GM19452 (cell line): ENCODE data around the gene PPP1R18.
"Not testable (repeated sequence)": the region's sequence is repeated elsewhere in the genome, so short reads cannot be mapped to it uniquely, and the experiment has no call there.

Experiments
- ATAC-seq: cut with Tn5 transposase; IDR thresholded peaks from one replicate; pipeline ENCODE4 v1.9.1; 2021; ENCODE audit not compliant: unreplicated experiment

PPP1R18 gene

GRCh38 chr6:30720738-30721197 lies 34.3 kb upstream of the PPP1R18 start:
- no peak for ATAC-seq

- peak; percentile 40 for ATAC-seq
Observed at GRCh38 chr6:30719791-30720737, 33.6 kb upstream of the PPP1R18 start, which contains the start of gene TUBB. Gene TUBB, plus strand, starts transcription at chr6:30720352. Its CDS starts 155 bp downstream, at chr6:30720507.

DNA sequence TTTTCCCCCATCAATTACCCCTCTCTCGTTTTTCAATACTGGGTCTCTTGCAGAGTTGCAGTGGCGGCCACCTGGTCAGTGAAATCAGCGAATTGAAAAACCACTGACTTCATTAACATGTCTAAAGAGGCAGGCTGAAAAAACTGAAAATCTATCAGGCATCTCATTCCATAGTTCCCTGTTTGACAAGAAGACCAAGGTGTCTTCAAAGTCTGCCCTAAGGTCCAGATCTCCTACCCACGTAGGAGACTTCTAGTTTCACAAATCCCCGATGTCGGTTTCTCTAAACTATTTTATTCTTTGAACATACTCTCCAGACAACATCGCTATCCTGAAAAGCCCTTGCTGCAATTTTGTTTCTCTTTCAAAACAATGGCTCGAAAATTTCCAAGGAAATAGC lies 32.9 kb upstream of the PPP1R18 start:
- no peak for ATAC-seq

GRCh38 chr6:30717845-30718720 lies 31.6 kb upstream of the PPP1R18 start:
- not testable (repeated sequence) for ATAC-seq

DNA sequence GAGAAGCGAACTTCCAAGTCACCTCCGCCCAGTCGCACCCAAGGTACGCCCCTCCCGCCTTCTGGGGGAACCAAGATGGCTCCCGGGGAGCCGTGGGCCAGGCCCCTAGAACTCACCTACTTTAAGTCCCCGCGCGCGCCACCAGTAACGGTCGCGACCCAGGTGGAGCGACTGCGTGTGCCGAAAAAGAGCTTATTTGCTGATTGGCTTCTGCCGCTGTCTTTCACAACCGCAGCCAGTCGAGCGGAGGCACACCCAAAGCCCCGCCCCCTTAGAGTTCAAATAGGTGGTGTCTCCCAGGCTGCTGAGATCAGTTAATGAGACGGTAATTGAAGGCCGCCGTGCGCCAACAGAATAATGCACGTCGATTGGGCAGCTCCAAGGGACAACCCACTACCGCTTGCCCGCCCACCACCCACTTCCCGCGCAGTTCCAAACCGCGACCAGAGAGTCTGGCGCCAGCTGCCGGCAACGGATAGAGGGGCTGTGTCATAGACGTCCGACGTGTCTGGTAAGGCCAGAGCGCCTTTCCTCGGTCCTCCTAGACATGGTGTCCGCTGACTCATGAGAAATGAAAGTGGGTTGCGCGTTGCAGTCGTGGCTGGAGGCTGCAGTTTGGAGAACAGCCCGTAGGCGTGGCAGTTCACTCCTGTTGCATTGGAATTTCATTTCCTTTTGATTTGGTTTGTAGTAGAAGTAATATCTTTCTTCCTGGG lies 30.8 kb upstream of the PPP1R18 start, which contains the start of gene MDC1:
TSS of gene MDC1 (minus strand) at position 153 of the 716 bp plus-strand sequence. CDS start 2,106 bp downstream, outside the sequence.
- peak; percentile 58 for ATAC-seq

DNA sequence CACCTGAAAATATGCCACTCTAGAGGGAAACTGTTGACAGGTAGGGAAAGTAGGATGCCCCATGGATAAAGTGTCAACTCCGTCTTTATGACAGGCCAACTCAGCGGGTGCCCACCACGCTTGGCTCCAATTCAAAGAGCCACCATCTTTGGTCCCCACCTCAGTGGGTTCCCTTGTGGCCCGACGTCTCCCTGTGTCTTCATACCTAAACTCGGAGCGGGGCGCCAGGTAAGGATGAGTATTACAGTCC lies 30.4 kb upstream of the PPP1R18 start:
- ATAC-seq, result no peak

DNA sequence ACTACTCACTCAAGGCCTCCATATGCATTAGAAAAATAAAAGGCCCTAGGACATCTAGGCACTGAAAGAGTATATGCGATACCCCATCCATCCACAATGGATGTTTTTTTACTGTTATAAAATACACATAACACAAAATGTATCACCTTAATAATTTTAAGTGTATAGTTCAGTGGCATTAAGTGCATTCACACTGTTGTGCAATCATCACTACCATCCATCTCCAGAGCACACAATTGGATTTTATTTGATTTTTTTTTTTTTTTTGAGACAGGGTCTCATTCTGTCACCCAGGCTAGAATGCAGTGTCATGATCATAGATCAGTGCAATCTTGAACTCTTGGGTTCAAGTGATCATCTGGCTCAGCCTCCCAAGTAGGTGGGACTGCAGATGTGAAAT lies 27.8 kb upstream of the PPP1R18 start:
- ATAC-seq, result no peak

DNA sequence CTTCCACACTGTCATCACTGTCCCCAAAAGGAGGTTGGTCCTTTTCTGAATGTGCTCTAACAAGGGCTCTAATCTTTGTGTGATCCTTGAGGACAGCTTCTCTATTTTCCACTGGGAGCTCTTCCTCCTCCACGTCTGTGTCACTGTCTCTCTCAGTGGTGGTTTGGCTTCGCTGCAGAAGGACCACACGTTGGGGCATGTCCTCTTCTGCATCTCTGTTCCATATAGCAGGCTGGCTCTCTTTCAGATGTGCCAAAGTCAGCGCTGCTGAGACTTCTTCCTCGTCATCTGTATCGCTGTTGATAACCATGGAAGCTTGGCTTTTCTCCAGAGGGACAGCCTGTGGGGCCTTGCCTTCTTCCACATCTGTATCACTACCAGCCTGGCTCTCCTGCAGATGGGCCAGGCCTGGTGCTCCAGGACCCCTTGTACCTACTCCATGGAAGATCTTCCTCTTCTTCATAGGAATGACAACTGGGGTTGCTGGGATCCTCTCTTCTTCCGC lies 26.0 kb upstream of the PPP1R18 start:
- ATAC-seq, result no peak

- no peak for ATAC-seq
Observed at GRCh38 chr6:30711758-30712380, 25.4 kb upstream of the PPP1R18 start.

DNA sequence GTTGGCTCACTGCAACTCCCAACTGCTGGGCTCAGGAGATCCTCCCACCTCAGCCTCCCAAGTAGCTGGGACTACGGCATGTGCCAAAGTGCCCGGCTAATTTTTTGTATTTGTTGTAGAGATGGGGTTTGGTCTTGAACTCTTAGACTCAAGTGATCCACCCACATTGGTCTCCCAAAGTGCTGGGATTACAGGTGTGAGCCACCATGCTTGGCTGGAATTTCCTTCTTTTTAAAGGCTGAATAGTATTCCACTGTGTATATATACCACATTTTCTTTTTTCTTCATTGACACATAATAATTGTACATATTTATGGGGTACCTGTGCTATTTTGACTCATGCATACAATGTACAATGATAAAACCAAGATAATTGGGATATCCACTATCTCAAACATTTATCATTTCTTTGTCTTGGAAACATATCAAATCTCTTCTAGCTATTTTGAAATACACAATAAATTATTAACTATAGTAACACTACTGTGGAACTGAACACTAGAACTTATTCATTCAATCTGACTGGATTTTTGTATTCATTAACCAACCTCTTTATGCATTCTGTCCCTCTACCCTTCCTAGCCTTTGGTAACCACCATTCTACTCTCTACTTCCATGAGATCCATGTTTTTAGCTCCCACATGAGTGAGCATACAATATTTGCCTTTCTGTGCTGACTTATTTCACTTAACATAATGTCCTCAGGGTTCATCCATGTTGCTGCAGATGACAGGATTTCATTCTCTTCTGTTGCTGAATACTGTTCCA lies 22.8 kb upstream of the PPP1R18 start:
- ATAC-seq, result no peak

DNA sequence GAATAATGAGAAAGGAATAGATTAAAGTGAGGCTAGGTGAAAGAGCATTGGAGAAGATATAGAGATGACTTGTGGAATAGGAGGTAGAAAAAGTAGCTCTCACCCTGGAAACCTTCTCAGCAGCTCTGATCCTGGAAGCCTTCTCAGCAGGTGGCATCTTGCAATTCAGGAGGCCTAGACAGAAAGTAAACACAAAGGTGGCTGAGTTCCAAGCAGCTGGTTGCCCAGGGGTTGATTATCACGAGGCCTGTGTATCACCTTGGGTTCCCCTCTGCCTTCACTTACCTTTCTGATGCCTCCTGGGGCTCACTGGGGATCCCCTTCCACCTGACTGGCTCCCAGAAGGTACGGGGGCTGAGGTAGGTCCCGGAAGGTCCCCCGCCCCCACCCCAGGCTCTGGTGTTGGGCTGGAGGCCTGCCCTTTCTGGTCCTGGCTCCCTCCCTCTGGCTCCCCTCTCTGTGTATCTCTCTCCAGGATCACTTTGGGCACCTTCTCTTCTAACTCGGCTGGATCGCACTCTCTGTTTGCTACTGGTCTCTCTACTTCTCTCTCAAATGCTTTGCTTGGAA lies 20.9 kb upstream of the PPP1R18 start:
- ATAC-seq, result no peak

DNA sequence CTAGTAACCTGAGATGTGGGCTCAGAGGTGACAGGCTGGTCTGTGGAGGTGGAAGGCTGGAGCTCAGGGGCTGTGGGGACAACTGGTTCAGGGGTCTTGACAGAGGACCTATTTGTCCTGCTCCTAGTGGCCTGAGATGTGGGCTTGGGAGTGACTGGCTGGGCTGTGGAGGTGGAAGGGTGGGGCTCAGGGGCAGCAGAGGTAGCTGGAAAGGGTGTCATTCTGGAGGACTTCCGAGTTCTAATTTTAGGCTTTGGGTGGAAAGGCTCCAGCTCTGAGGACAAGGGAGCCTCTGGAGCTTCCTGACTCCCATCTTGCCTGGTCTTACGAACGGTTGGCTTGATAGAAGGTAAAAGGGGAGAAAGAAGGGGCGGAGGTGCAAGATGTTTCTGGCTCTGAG lies 19.2 kb upstream of the PPP1R18 start:
- ATAC-seq, result no peak

- ATAC-seq, result no peak
Observed at GRCh38 chr6:30703821-30704220, 17.4 kb upstream of the PPP1R18 start.

- ATAC-seq, result no peak
Observed at GRCh38 chr6:30703011-30703410, 16.6 kb upstream of the PPP1R18 start.

- ATAC-seq, result no peak
Observed at GRCh38 chr6:30700340-30700739, 13.9 kb upstream of the PPP1R18 start.

DNA sequence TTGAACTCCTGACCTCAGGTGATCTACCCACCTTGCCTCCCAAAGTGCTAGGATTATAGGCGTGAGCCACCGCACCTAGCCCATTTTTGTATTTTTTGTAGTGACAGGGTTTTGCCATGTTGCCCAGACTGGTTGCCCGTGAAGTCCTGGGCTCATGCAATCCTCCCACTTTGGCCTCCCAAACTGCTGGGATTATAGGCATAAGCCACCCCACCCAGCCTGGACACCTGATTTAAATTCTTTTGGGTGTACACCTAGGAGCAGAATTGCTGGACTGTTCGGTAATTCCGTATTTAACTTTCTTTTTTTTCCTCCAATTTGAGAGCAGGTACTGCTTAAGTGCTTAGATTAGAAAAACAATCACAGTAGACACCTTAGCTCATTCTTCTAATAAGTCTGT lies 10.0 kb upstream of the PPP1R18 start:
- ATAC-seq, result no peak

- ATAC-seq, result no peak
Observed at GRCh38 chr6:30691208-30691847, 4.9 kb upstream of the PPP1R18 start.

GRCh38 chr6:30690403-30691207 lies 4.2 kb upstream of the PPP1R18 start, which contains the start of gene NRM:
Gene NRM, minus strand, starts transcription at chr6:30690984. Its CDS starts 10 bp downstream, at chr6:30690974.
- peak; percentile 33 for ATAC-seq
